Nucleus accumbens (tissue), 56 donors: Measurements from ENCODE around the gene HGS.
A peak's percentile ranks its signal among the peaks of the same experiment; 100 is the strongest.
"Not testable (repeated sequence)": the region's sequence is repeated elsewhere in the genome, so short reads cannot be mapped to it uniquely, and the experiment has no call there.

Source experiments
- DNase-seq, 56 donors: peaks; one replicate each; lab custom pipeline; 2025; lab: John Stamatoyannopoulos, UW

The HGS gene

DNA sequence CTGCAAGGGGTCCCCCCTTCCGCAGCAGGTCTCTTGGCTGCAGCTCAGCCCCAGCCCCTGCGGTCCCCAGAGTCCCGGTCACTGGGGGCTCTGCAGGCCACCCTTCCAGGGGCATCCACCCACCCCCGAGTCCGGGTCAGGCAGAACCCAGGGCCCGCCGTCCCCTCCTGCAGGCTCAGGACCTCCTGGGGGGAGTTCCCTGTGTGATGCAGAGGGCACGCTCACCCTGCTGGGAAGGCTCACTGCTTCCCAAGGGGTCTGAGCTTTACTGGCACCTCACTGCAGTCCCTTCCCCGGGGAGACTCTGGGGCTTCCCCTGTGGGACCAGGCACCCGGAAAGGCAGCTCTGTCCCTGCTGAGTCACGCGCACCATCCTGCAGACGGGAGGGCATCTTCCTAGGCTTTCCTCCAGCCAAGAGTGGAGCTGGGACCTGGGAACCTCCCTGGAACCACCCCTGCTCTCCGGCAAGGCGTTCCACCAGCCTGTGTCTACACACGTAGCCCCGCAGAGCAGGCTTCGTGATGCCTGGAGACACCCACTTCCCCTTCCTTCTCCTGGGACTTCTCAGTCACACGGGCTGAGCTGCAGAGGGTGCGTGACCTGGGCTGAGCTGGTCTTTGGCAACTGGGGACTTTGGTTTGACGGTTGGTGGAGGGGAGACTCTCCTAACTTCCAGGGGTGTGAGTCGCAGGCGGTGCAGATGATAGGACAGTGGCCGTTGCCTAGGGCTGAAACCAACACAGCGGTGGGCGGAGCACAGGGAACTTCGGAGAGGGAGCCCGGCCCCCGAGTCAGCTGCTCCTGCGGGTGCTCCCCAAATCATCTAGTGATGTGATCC, 51.7 kb downstream of the HGS start:
- DNase-seq, result peak in 4 of 56 donors; percentile 9 to 28 (median 24)

- no peak for DNase-seq
These were observed 54.4 kb downstream of the HGS start for GRCh38 chr17:81737947-81738800.

GRCh38 chr17:81738801-81739393, 55.1 kb downstream of the HGS start:
- no peak for DNase-seq

DNA sequence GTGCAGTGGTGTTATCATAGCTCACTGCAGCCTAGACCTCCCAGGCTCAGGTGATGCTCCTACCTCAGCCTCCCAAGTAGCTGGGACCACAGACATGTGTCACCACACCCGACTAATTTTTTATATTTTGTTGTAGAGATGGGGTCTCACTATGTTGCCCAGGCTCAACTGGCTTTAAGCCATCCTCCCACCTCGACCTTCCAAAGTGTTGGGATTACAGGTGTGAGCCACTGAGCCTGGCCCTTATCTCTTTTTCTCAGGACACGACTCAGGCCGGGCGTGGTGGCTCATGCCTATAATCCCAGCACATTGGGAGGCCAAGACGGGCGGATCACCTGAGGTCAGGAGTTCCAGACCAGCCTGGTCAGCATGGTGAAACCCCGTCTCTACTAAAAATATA, 55.8 kb downstream of the HGS start:
- not testable (repeated sequence) for DNase-seq

DNA sequence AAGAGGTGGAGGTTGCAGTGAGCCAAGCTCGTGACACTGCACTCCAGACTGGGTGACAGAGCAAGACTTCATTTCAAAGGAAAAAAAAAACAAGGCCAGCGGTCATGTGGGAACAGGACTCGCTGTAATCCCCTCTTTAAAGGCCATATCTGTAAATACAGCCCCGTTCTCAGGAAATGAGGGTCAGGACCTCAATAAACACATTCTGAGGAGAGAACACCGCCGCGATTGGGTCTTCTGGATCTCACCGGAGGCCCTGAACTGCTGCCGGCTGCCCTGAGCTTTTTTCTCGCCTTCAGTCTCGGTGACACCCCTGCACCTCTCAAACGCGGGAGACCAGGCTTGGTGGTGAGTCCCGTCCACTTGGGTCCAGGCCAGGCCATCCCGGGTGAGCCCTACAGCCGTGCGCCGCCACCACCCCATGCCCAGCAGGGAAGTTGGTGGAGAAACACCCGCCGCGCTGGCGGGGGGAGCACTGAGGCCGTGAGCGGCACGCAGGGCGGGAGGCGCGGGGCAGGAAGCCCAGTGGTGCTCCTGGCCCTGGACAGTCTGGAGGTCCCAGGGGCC, 56.7 kb downstream of the HGS start:
- no peak for DNase-seq

GRCh38 chr17:81741049-81741593, 57.3 kb downstream of the HGS start:
- DNase-seq, result no peak

DNA sequence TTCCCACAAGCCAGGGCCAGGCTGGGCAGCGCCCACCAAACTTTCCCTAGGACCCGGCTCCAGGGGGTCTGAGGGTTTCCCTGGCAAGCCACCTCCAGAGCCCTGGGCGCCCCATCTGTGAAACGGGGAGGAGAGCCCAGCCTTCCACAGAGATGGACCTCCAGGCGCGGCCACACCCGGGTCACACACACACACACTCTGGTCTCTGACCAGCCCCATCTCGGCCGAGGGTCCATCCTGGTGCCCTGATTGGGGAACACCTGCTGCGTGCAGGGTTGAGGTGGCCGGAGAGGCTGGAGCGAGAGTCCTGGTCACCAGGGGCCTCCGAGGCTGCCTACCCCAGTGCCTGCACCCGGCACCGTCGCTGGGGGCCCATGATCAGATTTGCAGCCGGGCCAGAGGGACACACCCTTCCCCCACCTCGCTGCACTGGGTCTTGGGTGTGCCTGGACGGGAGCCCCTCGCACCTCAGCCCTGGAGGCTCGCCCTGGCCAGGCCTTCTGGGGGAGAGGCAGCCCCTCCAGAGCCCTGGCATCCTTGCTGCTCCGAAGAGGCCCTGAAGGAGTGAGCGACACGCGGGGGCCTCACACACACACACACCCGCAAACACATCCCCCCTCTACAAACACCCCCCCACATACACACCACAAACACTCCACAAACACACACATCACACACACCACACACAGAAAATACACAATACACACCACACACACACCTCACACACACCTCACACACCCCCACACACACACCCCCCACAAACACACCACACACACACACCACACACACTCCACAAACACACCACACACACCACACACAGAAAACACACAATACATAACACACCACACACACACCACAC, 58.0 kb downstream of the HGS start:
- no peak for DNase-seq
